Spleen (tissue), 11 donors: ENCODE results near the gene GNG13. TPM values are rescaled to one million over a fixed set of nuclear protein-coding genes. Genes with fewer than 3 reads are reported as not detected.
"Not testable (repeated sequence)": the region's sequence is repeated elsewhere in the genome, so short reads cannot be mapped to it uniquely, and the experiment has no call there.

ENCODE experiments used
- DNase-seq: peaks from one replicate; pipeline ENCODE4 v3.0.0-alpha.2; 2020
- H3K27ac ChIP-seq, 8 donors: fragments of 200-600 bp; sonication (generic) in 7 of 8; 1 replicate in 4 of 8; 2 replicates in 4 of 8; pipeline versions ENCODE4 v1.5.0 to v1.8.0; 2016 to 2021; ENCODE audit warnings: inconsistent platforms in 4 of 8, mild to moderate bottlenecking in 4 of 8, moderate library complexity in 1 of 8
- H3K27me3 ChIP-seq, 7 donors: fragments of 200-600 bp; sonication (generic) in 6 of 7; replicated peaks in 1 of 7; 1 replicate in 4 of 7; 2 replicates in 3 of 7; pipeline versions ENCODE4 v1.5.0 to v1.8.0; 2016 to 2021; ENCODE audit warnings: inconsistent platforms in 3 of 7, mild to moderate bottlenecking in 1 of 7
- H3K36me3 ChIP-seq, 6 donors: fragments of 200-600 bp; sonication (generic) in 5 of 6; 1 replicate in 4 of 6; 2 replicates in 2 of 6; pipeline versions ENCODE4 v1.5.0 to v1.8.0; 2016 to 2021; ENCODE audit warnings: inconsistent platforms in 2 of 6
- H3K4me1 ChIP-seq, 6 donors: fragments of 200-600 bp; sonication (generic) in 5 of 6; 1 replicate in 3 of 6; 2 replicates in 3 of 6; pipeline versions ENCODE4 v1.5.0 to v1.8.0; 2016 to 2021; ENCODE audit warnings: inconsistent platforms in 3 of 6
- H3K4me3 ChIP-seq, 8 donors: fragments of 200-600 bp; sonication (generic) in 7 of 8; 1 replicate in 4 of 8; 2 replicates in 4 of 8; pipeline versions ENCODE4 v1.5.0 to v1.8.0; 2016 to 2021; ENCODE audit warnings: inconsistent platforms in 4 of 8, mild to moderate bottlenecking in 4 of 8, moderate library complexity in 2 of 8
- H3K9me3 ChIP-seq, 8 donors: fragments of 200-600 bp; sonication (generic) in 7 of 8; 1 replicate in 4 of 8; 2 replicates in 4 of 8; pipeline versions ENCODE4 v1.5.0 to v1.8.0; 2016 to 2021; ENCODE audit warnings: inconsistent platforms in 4 of 8
- POLR2A ChIP-seq, 3 donors: fragments of 450-650 bp; IDR thresholded peaks; one replicate each; pipeline ENCODE4 v1.5.1; 2017; ENCODE audit warnings: antibody characterized with exemption in 3 of 3, mild to moderate bottlenecking in 1 of 3
- POLR2AphosphoS5 ChIP-seq, 3 donors: sonication (generic); formaldehyde crosslinking; IDR thresholded peaks; one replicate each; pipeline ENCODE4 v1.5.1; 2017; ENCODE audit warnings: antibody characterized with exemption in 3 of 3
- WGBS, 5 donors: extraction: QIAGEN DNeasy Blood & Tissue Kit in 3 of 5; methylation state at CpG; one replicate each; pipeline versions ENCODE4 v1.1.5 to v1.1.7; 2013 to 2018; 5-methylcytosine and 5-hydroxymethylcytosine counted together
- intact Hi-C: fragments of 100-400 bp; cut with DNase I; formaldehyde crosslinking; loops from one replicate; pipeline ENCODE4 v1.15.0; 2023; ENCODE audit warnings: low total_unique reads
- polyA plus RNA-seq, 3 donors: library from polyadenylated mRNA; stranded (reverse); fragments of 200-250 nt; gene quantifications; one replicate each; pipeline ENCODE4 v1.2.1, GENCODE V29; 2013
- total RNA-seq, 7 donors: library from RNA; depleted of rRNA in 3 of 7; stranded (reverse); fragments of >200 nt in 3 of 7; fragmentation: NEBNext Ultra II Directional in 4 of 7; extraction: Animal tissue kit (Norgen Biotek cat#: 25700) in 4 of 7; gene quantifications; one replicate each; pipeline versions ENCODE4 v1.1.0 to v1.2.1, GENCODE V29; 2016 to 2021
- TF ChIP-seq, protein P1 (sequence below), 11 experiments: fragments of 200-600 bp in 7 of 11; fragments of 450-650 bp in 4 of 11; sonication (generic) in 4 of 11; IDR thresholded peaks in 8 of 11; conservative IDR thresholded peaks in 3 of 11; 1 replicate in 7 of 11; 2 replicates in 4 of 11; pipeline versions ENCODE4 v1.4.0 to v1.8.0; 2016 to 2021; ENCODE audit warnings: antibody characterized with exemption in 11 of 11, inconsistent platforms in 4 of 11, mild to moderate bottlenecking in 1 of 11
- donor health status: healthy with polysubstance abuse.
- donor health status: DM: no; HTN: no; CAD: no; lungs with moderate emphysema.
- donor health status: DM: no; HTN: no; CAD: no.
- donor health status: Bipolar disorder and iron deficiency.
- donor health status: healthy.
- donor health status: DM: no; HTN: no; CAD: no.
- donor health status: DM: yes; HTN: yes; CAD: no.

Gene GNG13
- total and polyA plus RNA-seq, 10 donors = not detected

DNA sequence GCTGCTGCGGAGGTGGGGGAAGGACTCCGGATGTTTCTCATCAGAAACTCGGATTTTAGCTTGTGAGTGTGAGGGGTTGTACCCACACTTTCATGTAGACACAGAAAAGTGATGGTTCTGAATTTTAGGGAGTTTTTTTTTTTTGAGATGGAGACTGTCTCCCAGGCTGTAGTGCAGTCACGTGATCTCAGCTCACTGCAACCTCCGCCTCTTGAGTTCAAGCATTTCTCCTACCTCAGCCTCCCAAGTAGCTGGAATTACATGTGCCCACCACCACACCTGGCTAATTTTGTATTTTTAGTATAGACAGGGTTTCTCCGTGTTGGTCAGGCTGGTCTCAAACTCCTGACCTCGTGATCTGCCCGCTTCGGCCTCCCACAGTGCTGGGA lies 22.4 kb upstream of the GNG13 start:
- intact Hi-C loops = no loop called here

DNA sequence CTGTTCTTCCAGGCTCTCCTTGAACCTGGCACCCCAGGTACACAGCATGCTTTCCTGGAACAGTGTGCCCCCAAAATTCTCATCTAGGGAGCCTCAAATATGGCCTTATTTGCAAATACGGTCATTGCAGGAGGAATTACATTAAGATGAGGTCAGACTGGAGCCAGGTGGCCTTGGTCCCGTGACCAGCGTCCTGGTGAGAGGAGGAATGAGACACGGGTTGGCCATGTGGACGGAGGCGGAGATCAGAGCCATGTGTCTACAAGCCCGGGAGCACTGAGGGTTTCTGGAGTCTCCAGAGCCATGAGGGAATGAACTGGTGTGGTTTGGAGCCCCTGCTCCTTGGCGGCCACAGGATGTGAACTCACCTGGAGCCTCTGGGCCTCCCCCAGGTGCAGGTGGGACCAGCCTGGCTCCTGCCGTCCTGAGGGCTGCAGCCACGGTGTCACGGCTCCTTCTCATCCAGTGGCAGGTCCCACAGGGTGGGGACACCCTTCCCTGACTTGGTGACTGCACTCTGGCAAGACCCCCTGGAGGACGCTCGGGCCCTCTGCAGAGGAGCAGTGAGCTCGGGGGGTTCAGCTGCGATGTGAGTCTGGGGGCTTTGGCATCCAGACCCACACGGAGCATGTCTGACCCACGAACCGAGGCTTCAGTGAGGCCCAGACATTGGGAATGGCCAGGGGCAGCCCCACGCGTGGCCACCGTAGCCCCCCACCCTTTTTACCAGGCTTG lies 21.8 kb upstream of the GNG13 start:
- TF ChIP-seq POLR2AphosphoS5 (IDR thresholded peaks at IDR 0.05) (no peak), POLR2A (IDR thresholded peaks at IDR 0.05) (no peak)
- TF ChIP-seq, protein P1, sequence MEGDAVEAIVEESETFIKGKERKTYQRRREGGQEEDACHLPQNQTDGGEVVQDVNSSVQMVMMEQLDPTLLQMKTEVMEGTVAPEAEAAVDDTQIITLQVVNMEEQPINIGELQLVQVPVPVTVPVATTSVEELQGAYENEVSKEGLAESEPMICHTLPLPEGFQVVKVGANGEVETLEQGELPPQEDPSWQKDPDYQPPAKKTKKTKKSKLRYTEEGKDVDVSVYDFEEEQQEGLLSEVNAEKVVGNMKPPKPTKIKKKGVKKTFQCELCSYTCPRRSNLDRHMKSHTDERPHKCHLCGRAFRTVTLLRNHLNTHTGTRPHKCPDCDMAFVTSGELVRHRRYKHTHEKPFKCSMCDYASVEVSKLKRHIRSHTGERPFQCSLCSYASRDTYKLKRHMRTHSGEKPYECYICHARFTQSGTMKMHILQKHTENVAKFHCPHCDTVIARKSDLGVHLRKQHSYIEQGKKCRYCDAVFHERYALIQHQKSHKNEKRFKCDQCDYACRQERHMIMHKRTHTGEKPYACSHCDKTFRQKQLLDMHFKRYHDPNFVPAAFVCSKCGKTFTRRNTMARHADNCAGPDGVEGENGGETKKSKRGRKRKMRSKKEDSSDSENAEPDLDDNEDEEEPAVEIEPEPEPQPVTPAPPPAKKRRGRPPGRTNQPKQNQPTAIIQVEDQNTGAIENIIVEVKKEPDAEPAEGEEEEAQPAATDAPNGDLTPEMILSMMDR (IDR thresholded peaks at IDR 0.05 in 8 of 11, conservative IDR thresholded peaks at IDR 0.05 in 3 of 11) = no peak
- peaks cover 0 to 20% (median 6%) of the 10 kb centered on the region in 6 donors for H3K4me1 ChIP-seq
- no peak overlapping the region for H3K4me3 ChIP-seq
- H3K27ac ChIP-seq = no peak overlapping the region
- H3K36me3 ChIP-seq = no peaks in the 10 kb centered on the region
- DNase-seq = no peak
- intact Hi-C loops = no loop called here
- 84 to 90% (median 87%) methylated on average over 12 to 21 of the region's 21 CpGs for WGBS, 5 donors
- no peaks in the 10 kb centered on the region for H3K9me3 ChIP-seq
- peaks cover 0 to 95% (median 28%) of the 10 kb centered on the region in 7 donors for H3K27me3 ChIP-seq

More for the DNA sequence above, 22.4 kb upstream of the GNG13 start:
- Histone ChIP-seq H3K27ac (no peak overlapping the region), H3K27me3 (peaks cover 0 to 91% (median 22%) of the 10 kb centered on the region in 7 donors), H3K4me1 (peaks cover 0 to 20% (median 6%) of the 10 kb centered on the region in 6 donors), H3K36me3 (no peaks in the 10 kb centered on the region), H3K9me3 (no peaks in the 10 kb centered on the region), H3K4me3 (no peak overlapping the region)
- no peak for TF ChIP-seq POLR2AphosphoS5 (IDR thresholded peaks at IDR 0.05)
- no peak for TF ChIP-seq POLR2A (IDR thresholded peaks at IDR 0.05)
- TF ChIP-seq, protein P1 (IDR thresholded peaks at IDR 0.05 in 8 of 11, conservative IDR thresholded peaks at IDR 0.05 in 3 of 11) = no peak
- WGBS, 5 donors = 80 to 94% (median 87%) methylated on average over 9 of the region's 9 CpGs
- no peak for DNase-seq

- no peak for TF ChIP-seq POLR2AphosphoS5 (IDR thresholded peaks at IDR 0.05)
- no peak for TF ChIP-seq POLR2A (IDR thresholded peaks at IDR 0.05)
- TF ChIP-seq, protein P1 (IDR thresholded peaks at IDR 0.05 in 8 of 11, conservative IDR thresholded peaks at IDR 0.05 in 3 of 11) = no peak
- 70 to 77% (median 75%) methylated on average over 13 of the region's 13 CpGs for WGBS, 5 donors
- H3K9me3 ChIP-seq = no peaks in the 10 kb centered on the region
- no peaks in the 10 kb centered on the region for H3K36me3 ChIP-seq
- DNase-seq = no peak
- intact Hi-C loops = no loop called here
- no peak overlapping the region for H3K27ac ChIP-seq
- H3K4me1 ChIP-seq = peaks cover 0 to 20% (median 6%) of the 10 kb centered on the region in 6 donors
- peaks cover 0 to 96% (median 34%) of the 10 kb centered on the region in 7 donors for H3K27me3 ChIP-seq
- H3K4me3 ChIP-seq = no peak overlapping the region
These were observed 21.2 kb upstream of the GNG13 start for GRCh38 chr16:821751-822150.

- Histone ChIP-seq H3K27me3 (peaks cover 0 to 100% (median 43%) of the 10 kb centered on the region in 7 donors), H3K4me3 (no peak overlapping the region), H3K27ac (no peak overlapping the region), H3K9me3 (no peaks in the 10 kb centered on the region), H3K4me1 (peaks cover 0 to 20% (median 6%) of the 10 kb centered on the region in 6 donors), H3K36me3 (no peaks in the 10 kb centered on the region)
- DNase-seq = no peak
- TF ChIP-seq, protein P1 (IDR thresholded peaks at IDR 0.05 in 8 of 11, conservative IDR thresholded peaks at IDR 0.05 in 3 of 11) = no peak
- no peak for TF ChIP-seq POLR2A (IDR thresholded peaks at IDR 0.05)
- intact Hi-C loops = no loop called here
- WGBS, 5 donors = 88 to 93% (median 91%) methylated on average over 12 of the region's 12 CpGs
These were observed 20.2 kb upstream of the GNG13 start for GRCh38 chr16:820748-821147.

DNA sequence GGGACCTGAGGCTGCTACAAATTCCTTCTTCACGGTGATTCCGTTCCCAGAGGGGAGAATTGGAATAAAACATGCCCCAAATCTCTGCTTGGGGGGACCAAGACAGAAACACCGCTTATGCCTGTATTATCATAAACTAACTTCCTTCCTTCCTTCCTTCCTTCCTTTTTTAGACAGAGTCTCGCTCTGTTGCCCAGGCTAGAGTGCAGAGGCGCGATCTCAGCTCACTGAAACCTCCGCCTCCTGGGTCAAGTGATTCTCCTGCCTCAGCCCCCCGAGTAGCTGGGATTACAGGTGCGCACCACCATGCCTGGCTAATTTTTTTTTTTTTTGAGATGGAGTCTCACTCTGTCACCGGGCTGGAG lies 19.5 kb upstream of the GNG13 start:
- 29 to 50% (median 35%) methylated on average over 10 of the region's 10 CpGs for WGBS, 5 donors
- H3K4me3 ChIP-seq, intact Hi-C loops, DNase-seq, H3K36me3 ChIP-seq, H3K27ac ChIP-seq, H3K9me3 ChIP-seq: not testable (repeated sequence)
- peaks cover 0 to 12% (median 1%) of the 10 kb centered on the region in 6 donors for H3K4me1 ChIP-seq
- peaks cover 0 to 100% (median 43%) of the 10 kb centered on the region in 7 donors for H3K27me3 ChIP-seq
